CD4-positive, alpha-beta T cell treated with Interleukin-15 for 4 hours (primary cell): Measurements from ENCODE around the gene HSD17B2.
"Not testable (repeated sequence)": the region's sequence is repeated elsewhere in the genome, so short reads cannot be mapped to it uniquely, and the experiment has no call there.

Source experiments
- DNase-seq: peaks from one replicate; pipeline ENCODE4 v3.0.0-alpha.2; 2020; ENCODE audit warnings: low spot score

Gene HSD17B2

DNA sequence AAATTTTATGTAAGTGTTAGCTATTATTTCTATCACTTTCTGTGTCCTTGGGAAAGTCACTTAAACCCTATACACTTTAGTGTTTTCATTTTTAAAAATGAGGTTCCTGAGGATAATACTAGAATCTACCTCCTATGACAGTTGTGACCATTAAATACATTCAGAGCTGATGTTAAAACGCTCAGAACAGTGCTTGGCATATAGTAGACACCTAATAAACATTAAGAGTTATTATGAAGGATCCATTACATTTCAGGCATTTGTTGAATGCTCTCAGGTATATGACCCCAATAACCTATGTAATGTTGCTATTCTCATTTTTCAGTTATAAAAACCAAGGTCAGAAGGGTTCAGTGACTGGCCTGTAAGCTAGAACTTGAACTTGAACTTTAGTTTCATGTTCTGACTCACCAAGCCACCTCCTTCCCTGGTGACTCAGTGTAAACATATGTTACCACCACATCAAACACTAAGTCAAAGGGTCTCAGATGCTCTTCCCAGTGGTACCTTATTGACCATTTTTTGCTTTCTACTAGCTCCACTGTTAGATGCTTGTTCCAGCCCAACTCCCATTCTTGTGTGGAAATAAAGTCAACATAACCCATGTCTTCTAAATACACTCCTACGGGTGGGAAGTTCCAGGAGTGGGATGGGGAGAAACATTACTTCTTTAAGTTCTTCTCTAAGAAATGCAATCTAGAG lies 47.6 kb downstream of the HSD17B2 start:
- no peak for DNase-seq

DNA sequence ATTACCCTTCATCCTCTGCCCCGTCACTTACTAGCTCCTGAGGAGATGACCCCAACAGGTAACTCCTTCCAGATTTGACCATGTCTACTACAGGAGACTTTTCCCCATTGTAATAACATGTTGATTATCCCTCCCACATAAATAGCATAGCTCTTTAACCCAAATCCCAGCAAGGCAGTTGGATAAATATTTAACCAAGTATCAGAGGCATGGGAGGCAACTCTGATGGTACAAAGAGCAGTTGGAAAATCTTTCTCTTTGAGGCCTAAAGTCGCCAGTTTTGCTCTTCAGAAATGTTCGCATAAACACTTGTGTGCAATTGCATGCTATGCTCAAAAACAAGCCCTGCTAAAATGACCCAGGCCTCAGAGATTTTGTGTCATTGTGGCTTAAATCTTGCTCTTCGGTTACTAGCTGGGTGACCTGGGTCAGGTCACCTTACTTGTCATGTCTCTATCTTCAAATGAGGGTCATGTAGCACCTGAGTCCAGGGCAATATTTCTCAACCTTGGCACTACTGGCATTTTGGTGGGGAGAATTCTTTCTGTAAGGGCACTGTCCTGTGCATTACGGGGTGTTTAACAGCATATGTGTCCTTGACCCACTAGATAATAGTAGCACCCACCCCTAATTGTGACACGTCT lies 48.8 kb downstream of the HSD17B2 start:
- DNase-seq = no peak

DNA sequence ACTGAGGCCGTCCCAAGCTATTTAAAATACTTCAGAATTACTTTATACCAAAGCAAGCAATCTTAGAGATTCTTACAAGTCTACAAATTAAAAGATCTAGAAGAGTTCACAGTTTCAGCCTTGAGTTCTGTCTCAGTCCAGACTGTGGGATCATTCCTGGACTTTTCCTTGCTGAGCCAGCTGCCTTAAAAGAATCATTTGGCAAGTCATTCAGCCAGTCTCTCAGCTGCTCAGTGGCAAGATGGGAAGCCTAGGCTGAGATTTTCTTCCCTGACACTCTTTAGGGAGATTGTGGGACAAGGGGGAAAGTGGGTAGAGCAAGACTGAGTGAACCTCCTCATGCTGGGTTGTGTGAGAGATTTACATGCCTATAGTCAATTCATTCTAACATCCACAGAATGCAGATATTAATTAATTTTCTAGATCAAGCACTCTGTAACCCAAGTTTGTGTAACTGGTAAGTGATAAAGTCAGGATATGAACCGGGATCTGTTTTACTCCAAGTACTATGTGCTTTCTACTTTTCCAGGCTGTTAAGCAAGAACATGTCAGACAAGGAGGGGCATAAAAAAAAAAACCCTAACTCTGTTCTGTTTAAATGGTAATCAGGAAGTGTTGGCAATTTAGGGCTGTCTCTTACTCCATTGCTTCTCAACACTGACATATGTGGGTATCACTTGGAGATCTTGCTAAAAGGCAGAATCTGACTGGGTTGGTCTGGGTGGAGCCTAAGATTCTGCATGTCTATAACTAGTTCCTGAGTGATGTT lies 50.1 kb downstream of the HSD17B2 start:
- no peak for DNase-seq

DNA sequence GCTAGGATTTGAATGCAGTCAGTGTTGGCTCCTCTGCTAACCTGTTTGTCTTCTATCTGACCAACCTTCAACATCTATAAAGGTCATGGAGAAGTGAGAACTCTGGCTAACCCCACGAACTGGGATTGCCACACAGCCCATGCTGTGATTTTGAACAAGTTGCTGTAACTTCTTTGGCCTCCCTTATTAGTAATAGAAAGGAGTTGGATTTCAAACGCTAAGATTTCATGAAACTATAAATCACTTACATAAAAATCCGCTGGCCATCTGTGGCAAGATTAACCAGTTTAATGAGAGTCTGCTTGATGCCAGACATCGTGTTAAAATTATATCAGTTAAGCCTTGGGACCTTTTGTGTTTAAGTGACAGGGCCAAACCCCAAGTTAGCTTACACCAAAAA lies 53.4 kb downstream of the HSD17B2 start:
- no peak for DNase-seq

DNA sequence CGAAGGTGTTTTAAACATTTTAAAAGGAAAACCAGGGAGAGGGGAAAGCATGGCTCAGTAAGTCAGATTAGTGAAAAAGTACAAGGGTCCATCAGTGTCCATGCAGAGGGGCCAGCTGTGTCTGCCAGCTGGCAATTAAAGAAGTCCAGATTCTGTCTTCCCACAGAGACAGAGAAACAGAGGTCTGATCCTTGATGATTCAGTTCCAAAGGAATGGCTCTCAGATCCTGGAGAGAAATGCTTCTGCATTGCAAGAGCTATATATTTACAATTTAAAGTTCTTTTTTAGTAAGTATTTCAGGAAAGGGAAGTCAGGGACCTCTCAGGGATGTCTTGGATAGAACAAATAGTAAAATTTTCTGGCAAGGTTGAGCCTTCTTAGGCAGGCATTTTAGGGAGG lies 56.2 kb downstream of the HSD17B2 start:
- no peak for DNase-seq

DNA sequence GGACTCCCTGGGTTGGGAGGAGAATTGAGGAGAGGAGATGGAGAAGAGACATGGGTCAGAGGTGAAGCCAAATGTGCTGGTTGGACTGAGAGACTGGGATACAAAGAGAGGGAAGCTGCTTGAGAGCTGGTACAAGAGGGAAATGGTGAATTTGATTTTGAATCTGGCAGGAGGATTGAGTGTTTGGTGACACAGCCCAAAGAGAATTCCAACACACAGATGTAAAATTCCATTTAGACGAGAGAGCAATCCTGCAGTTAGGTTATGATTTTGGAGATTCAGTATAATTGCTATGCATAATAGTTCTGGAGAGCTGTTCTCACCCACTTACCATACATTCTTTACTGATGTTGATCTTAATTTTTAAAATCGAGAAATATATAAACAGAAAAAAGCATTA lies 57.7 kb downstream of the HSD17B2 start:
- DNase-seq = no peak

DNA sequence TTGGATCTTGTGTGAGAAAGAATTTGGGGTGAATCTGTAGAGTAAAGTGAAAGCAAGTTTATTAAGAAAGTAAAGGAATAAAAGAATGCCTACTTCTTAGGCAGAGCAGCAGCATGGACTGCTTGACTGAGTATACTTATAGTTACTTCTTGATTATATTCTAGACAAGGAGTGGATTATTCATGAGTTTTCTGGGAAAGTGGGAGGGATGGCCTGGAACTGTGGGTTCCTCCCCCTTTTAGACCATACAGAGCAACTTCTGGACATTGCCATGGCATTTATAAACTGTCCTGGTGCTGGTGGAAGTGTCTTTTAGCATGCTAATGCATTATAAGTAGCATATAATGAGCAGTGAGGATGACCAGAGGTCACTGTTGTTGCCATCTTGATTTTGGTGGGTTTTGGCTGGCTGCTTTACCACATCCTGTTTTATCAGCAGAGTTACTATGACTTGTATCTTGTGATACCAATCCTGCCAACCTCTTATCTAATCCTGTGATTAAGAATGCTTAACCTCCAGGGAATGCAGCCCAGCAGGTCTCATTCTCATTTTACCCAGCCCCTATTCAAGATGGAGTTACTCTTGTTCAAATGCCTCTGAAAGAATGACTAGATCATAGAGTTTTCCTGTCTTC lies 58.7 kb downstream of the HSD17B2 start:
- DNase-seq = no peak

DNA sequence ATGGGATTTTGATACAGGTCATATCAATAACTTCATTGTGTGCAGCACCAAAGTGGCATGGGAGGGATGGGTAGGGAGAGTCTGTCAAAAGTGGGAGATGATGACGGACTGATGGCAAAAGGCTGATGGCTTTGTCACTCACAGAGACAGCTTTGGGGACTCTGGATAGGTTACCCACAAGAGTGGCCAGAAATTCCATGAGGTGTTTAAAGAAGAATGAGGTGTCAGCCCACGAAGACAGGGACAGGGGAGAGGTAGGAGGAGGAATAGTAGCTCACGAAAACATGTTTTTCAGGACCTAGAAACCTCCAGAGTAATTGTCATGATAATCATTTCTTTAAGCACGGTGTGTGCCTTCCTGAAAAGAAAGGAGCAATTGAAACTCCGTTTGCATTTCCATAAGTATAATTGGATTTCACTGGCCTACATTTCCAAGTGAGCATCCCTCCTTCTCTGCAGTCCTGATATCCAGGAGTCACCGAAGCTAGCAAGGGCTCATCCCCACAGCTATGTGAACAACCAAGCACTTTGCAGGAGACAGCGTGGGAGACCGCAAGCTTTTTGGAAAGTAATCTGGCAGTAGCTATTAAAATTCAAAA lies 60.0 kb downstream of the HSD17B2 start:
- no peak for DNase-seq

DNA sequence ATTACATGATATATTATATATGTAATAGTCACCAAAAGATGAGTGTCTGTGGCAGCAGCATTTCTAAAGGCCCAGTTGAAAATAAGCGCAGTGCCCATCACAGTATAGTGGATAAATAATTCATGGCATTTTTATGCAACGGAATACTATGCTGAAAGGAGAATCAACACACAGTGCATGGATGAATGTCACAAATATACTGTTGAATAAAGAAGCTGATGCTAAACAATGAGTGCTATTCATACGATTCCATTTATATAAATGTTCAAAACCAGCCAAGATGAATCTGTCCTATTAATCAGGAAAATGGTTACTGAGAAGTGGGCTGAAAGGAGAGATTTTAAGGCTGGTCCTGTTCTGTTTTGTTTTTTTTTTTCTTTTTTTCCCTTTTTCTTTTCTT lies 61.6 kb downstream of the HSD17B2 start:
- no peak for DNase-seq

DNA sequence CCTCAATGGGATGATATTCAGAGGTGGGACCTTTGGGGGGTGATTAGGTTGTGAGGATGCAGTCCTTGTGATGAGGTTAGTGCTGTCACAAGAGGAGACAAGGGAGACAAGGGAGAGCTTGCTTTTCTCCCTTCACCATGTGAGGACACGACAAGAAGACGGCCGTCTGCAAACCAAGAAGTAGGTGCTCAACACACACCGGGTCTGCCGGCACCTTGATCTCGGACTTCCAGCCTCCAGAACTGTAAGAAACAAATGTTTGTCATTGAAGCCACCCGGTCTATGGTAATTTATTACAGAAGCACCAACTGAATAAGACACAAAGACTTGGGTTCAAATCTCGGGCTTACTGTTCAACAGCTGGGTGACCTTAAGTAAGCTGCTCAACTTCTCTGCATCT lies 70.1 kb downstream of the HSD17B2 start:
- DNase-seq = no peak

DNA sequence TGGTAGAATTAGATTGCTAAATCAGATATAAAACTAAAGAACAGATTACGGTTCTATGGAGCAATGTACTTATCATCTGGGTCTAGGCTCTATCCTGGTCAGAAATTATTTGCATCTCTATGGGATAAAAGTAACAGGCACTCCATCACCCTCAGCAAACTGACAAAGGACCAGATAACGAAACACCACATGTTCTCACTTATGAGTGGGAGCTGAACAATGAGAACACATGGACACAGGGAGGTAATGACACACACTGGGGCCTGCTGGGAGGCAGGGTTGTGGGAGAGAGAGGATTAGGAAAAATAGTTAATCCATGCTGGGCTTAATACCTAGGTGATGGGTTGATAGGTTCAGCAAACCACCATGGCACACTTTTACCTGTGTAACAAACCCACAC lies 73.0 kb downstream of the HSD17B2 start:
- no peak for DNase-seq

DNA sequence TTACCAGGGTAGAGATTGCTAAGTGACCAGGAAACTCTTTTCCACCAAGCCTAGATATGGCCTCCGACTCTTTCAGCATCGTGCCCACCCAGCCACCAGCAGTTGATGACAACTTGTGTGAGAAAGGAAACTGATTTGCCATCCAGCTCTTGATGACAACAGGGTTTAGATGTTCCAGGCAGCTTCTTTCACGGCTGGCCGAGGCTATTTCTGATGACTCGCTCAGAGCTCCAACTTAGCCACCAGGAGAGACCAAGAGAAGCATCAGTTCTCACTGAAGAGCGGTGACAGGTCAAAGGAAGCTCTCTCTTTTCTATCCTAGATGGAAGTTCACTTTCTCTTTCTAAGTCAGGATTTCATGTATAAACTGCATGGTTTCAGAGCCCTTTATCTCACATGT lies 73.7 kb downstream of the HSD17B2 start:
- no peak for DNase-seq

DNA sequence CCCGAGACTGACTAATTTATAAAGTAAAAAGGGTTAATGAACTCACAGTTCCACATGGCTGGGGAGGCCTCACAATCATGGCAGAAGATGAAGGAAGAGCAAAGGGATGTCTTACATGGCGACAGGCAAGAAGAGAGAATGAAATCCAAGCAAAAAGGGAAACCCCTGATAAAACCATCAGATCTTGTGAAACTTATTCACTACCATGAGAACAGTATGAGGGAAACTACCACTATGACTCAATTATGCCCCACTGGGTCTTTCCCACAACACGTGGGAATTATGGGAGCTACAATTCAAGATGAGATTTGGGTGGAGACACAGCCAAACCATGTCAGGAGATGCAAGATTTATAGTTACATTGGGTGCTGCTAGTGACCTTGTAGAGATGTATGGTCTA lies 74.2 kb downstream of the HSD17B2 start:
- DNase-seq = not testable (repeated sequence)

DNA sequence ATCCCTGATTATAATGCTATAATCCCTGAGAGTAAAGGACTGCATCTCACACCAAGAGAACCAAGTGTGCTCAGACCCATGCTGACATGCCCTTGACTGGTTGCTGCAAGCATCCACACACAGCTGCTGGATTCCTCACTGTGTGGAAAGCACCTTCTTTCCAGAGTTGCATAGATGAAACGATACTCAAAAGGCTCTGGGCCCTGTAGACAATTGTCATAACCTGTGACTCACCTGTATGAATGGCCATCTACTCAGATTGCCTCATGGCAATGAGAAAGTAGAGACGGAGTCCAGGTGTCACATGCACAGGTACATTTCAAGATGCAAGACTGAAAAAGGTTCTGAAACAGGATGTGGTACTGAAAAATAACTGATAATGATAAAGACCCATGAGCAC lies 76.9 kb downstream of the HSD17B2 start:
- no peak for DNase-seq

DNA sequence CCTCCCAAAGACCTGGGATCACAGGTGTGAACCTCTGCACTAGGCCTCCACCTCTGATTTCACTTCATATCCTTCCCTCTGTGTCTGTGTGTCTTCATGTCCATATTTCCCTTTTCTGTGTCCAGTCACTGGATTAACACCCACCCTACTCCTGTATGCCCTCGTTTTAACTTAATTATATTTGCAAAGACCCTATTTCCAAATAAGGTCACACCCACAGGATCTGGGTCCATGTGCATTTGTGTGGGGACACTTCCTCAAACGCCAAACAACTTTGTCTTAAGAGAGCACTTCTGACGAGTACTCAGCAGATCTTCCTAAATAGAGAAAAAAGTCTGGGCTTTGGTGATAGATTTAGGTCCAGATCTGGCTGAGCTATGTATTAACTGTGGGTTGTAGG lies 78.7 kb downstream of the HSD17B2 start:
- DNase-seq = no peak

DNA sequence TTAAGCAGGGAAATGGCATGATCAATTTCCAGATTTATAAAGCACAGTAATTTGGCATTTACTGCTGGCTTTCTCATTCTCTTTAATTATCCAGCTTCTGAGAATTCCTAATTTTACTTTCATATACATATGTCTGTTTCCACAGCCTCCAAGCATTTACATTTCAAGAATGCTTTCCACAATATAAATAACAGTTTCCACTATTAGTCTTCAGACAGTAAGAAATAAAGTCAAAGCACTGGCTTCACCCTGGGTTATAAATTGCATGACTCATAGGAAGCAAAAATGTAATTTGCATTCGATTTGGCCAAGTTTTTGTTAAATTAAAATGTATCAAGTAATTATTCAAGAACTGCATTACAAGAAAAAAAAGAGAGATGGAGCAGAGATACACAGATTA lies 81.5 kb downstream of the HSD17B2 start:
- no peak for DNase-seq

DNA sequence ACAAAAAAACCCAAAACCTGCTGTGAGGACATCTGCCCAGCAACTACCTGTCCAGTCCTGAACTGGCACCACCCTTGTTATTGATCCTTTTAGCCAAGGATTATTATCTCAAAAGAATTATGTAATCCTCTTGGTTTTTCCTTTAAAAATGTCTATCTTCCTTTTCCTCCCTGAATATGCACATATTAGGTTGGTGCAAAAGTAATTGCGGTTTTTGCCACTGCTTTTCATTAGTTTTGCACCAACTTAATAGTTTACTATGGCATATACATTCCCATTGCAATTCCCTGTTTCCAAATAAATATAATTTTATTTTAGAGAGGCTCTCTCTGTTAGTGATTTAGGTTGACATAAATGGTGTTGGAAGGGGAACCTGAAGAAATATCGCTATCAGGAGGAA lies 83.7 kb downstream of the HSD17B2 start:
- no peak for DNase-seq

DNA sequence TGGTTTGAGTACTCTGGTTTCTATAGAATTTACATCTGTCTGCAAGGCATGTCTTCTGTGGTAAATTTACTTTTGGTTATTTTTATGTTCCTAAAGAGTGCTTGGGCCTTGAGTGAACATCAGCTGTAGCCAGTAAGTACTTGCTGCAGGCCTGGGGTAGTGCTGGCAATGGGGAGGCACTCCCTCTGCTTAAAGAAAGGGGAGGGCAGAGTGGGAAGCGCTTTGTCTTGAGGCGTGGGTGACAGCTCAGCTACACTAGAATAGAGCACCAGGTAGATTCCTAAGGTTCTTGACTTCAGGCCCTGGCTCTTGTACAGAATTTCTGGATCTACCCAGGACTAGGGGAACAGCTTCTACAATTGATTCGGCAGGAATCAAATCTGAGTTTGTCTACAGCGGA lies 84.4 kb downstream of the HSD17B2 start:
- DNase-seq = no peak

DNA sequence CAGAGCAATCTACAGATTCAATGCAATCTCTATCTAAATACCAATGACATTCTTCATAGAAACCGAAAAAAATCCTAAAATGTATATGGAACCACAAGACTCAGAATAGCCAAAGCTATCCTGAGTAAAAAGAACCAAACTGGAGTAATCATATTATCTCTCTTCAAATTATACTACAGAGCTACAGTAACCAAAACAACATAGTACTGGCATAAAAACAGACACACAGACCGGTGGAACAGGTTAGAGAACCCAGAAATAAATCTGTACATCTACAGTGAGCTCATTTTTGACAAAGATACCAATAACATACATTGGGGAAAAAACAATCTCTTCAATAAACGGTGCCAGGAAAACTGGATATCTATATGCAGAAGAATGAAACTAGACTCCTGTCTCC lies 89.6 kb downstream of the HSD17B2 start:
- DNase-seq = no peak

DNA sequence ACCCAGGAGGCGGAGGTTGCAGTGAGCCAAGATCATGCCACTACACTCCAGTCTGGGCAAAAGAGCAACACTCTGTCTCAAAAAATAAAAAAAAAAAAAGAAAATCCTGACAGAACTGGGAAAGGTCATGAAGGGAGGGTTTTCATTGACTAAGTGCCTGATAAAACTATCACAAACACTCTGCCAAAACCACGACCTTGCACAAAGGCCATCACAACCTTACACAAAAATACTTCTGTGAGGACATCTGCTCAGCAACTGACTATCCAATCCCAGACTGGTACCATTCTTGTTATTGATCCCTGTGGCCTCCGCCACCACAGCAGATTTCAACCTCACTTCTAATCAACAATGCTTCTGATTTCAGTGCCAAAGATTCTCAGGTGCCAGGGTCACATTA lies 94.8 kb downstream of the HSD17B2 start:
- DNase-seq = no peak

DNA sequence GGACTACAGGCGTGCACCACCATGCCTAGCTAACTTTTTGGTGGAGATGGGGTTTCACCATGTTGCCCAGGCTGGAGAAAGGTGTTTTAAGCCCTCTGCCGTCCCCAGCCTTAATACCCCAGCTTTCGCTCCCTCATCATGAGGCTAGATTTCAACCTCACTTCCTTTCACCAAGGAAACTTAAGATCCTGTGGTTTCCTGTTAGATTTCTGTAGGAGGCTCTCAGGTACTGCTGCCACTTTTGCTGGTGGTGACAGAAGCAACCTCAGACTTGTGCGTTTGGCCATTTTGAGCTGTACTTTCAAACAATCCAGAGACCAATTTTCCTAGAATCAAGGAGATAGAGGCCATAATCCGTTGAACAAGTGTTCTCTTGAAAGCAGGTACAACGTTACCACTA lies 98.7 kb downstream of the HSD17B2 start:
- DNase-seq = peak; percentile 3

DNA sequence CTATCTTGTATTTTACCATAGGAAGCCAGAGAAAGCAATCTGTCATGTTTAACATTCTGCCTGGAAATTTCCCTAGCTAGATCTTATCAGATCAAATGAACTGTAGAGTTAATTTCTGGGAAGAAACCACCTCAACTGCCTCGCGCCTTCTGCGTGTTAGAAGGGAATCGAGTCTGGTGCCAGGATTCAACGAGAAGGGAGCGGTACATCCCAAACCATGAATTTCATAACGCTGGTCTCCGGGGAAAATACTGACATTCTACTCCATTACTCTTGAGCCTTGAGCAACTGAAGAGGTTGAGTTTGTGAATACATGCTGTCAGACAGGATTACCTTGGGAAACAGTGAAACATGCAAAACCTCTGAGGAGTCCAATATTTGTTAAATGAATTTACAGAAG lies 99.8 kb downstream of the HSD17B2 start:
- DNase-seq = no peak

DNA sequence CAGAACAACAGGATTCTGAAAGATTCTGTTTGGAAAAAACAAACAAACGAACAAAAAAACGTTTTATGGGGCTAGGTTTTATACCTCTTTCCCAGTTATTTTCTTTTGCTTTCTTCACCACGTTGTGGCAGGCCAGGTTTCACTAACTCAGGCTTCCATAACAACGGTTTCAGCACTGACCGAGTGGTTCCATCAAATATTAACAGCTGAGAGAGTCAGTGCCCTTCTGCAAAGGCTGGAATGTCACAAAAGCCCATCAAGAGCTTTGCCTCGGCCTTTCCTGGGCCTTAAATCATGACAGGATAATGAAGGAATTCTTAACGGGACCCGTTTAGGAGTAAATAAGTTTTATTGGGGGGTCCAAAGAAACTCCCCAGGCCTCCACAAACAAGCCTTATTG lies 100.8 kb downstream of the HSD17B2 start:
- DNase-seq = no peak
